PFSK-1 (cell line): Measurements from ENCODE around the gene FDXR.

Source experiments
- FOXP2 ChIP-seq: optimal IDR thresholded peaks from 2 replicates; pipeline ENCODE3; 2011; ENCODE audit warnings: borderline replicate concordance, control low read depth, inconsistent platforms; ENCODE audit not compliant: insufficient read depth; ENCODE audit errors: extremely low read length, extremely low read depth
- POLR2AphosphoS5 ChIP-seq: IDR thresholded peaks from 2 replicates; pipeline ENCODE4 v1.6.1; 2012; ENCODE audit warnings: low read depth, mild to moderate bottlenecking, control low read depth, low read length, moderate library complexity
- SIN3A ChIP-seq: IDR thresholded peaks from 2 replicates; pipeline ENCODE4 v1.6.1; 2012; ENCODE audit warnings: mild to moderate bottlenecking, low read length, moderate library complexity, borderline replicate concordance; ENCODE audit not compliant: insufficient read depth
- TAF1 ChIP-seq: IDR thresholded peaks from 2 replicates; pipeline ENCODE4 v1.6.1; 2012; ENCODE audit warnings: low read length, control low read depth, borderline replicate concordance; ENCODE audit not compliant: insufficient read depth
- TF ChIP-seq, protein P1 (sequence below), 2 experiments: IDR thresholded peaks; 2 replicates each; pipeline versions ENCODE4 v1.6.1 to v1.8.0; 2011 to 2012; ENCODE audit warnings: low read depth in 2 of 2, low read length in 2 of 2, control low read depth in 1 of 2, inconsistent platforms in 1 of 2, mild to moderate bottlenecking in 1 of 2, moderate library complexity in 1 of 2; ENCODE audit not compliant: insufficient read depth in 1 of 2

FDXR gene

GRCh38 chr17:74859459-74860228, 13.2 kb downstream of the FDXR start, which contains the start of gene GRIN2C:
Gene GRIN2C, minus strand, starts transcription at chr17:74859885. Its CDS starts 4,793 bp downstream, at chr17:74855092.
- TF ChIP-seq POLR2AphosphoS5 (no peak), SIN3A (no peak), TAF1 (no peak), FOXP2 (no peak)
- TF ChIP-seq, protein P1, sequence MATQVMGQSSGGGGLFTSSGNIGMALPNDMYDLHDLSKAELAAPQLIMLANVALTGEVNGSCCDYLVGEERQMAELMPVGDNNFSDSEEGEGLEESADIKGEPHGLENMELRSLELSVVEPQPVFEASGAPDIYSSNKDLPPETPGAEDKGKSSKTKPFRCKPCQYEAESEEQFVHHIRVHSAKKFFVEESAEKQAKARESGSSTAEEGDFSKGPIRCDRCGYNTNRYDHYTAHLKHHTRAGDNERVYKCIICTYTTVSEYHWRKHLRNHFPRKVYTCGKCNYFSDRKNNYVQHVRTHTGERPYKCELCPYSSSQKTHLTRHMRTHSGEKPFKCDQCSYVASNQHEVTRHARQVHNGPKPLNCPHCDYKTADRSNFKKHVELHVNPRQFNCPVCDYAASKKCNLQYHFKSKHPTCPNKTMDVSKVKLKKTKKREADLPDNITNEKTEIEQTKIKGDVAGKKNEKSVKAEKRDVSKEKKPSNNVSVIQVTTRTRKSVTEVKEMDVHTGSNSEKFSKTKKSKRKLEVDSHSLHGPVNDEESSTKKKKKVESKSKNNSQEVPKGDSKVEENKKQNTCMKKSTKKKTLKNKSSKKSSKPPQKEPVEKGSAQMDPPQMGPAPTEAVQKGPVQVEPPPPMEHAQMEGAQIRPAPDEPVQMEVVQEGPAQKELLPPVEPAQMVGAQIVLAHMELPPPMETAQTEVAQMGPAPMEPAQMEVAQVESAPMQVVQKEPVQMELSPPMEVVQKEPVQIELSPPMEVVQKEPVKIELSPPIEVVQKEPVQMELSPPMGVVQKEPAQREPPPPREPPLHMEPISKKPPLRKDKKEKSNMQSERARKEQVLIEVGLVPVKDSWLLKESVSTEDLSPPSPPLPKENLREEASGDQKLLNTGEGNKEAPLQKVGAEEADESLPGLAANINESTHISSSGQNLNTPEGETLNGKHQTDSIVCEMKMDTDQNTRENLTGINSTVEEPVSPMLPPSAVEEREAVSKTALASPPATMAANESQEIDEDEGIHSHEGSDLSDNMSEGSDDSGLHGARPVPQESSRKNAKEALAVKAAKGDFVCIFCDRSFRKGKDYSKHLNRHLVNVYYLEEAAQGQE (IDR thresholded peaks at IDR 0.05; ENCODE audit: insufficient read depth in 1 of 2, low read depth in 2 of 2, low read length in 2 of 2): no peak

- TF ChIP-seq TAF1 (no peak), POLR2AphosphoS5 (no peak)
- TF ChIP-seq, protein P1 (IDR thresholded peaks at IDR 0.05; ENCODE audit: insufficient read depth in 1 of 2, low read depth in 2 of 2, low read length in 2 of 2): no peak
These were observed 13.9 kb downstream of the FDXR start for GRCh38 chr17:74858672-74859458.

- TF ChIP-seq TAF1: no peak
- TF ChIP-seq, protein P1 (IDR thresholded peaks at IDR 0.05; ENCODE audit: insufficient read depth in 1 of 2, low read depth in 2 of 2, low read length in 2 of 2): no peak
- TF ChIP-seq POLR2AphosphoS5: no peak
- TF ChIP-seq SIN3A: no peak
- TF ChIP-seq FOXP2: no peak
These were observed 15.6 kb downstream of the FDXR start for GRCh38 chr17:74857191-74857590.

DNA sequence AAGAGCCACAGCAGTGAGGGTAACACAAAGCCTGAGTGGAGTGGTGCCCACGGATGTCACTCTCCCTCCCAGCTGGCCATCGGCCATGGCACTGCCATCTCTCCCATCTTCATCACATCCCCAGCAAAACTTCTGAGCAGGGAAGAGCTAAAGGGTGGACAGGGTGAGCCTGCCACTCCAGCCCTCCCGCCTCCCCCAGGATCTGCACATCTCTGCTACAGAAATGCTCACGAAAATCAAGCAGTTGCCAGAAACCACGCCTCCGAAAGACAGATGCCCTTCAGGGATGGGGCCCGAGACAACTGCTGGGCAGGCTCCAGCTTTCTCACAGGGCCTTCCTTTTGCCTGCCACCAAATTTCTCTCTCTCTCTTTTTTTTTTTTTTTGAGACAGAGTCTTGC, 16.7 kb downstream of the FDXR start:
- TF ChIP-seq FOXP2 (no peak), SIN3A (no peak), TAF1 (no peak), POLR2AphosphoS5 (no peak)
- TF ChIP-seq, protein P1 (IDR thresholded peaks at IDR 0.05; ENCODE audit: insufficient read depth in 1 of 2, low read depth in 2 of 2, low read length in 2 of 2): no peak
